C4-2B (cell line): ENCODE data around the gene BIN1.

ENCODE experiments used
- CTCF ChIP-seq: fragments of 450-650 bp; conservative IDR thresholded peaks from 2 replicates; pipeline ENCODE4 v1.5.1; 2017; ENCODE audit warnings: mild to moderate bottlenecking
- ZFX ChIP-seq: fragments of 450-650 bp; IDR thresholded peaks from 2 replicates; pipeline ENCODE4 v1.6.1; 2017

- no peak for TF ChIP-seq CTCF
- TF ChIP-seq ZFX: no peak
Observed at GRCh38 chr2:127079358-127079920, 27.5 kb downstream of the BIN1 start.
